ENCODE data around the gene UBC. TPM values are rescaled to one million over a fixed set of nuclear protein-coding genes. Genes with fewer than 3 reads are reported as not detected.

UBC gene
- total and polyA plus RNA-seq, 9 of the 15 experiments (the other 6 are each of a cell fraction or from before 2014, with no cell fraction given), result 533 to 1,153 (median 813) TPM

DNA sequence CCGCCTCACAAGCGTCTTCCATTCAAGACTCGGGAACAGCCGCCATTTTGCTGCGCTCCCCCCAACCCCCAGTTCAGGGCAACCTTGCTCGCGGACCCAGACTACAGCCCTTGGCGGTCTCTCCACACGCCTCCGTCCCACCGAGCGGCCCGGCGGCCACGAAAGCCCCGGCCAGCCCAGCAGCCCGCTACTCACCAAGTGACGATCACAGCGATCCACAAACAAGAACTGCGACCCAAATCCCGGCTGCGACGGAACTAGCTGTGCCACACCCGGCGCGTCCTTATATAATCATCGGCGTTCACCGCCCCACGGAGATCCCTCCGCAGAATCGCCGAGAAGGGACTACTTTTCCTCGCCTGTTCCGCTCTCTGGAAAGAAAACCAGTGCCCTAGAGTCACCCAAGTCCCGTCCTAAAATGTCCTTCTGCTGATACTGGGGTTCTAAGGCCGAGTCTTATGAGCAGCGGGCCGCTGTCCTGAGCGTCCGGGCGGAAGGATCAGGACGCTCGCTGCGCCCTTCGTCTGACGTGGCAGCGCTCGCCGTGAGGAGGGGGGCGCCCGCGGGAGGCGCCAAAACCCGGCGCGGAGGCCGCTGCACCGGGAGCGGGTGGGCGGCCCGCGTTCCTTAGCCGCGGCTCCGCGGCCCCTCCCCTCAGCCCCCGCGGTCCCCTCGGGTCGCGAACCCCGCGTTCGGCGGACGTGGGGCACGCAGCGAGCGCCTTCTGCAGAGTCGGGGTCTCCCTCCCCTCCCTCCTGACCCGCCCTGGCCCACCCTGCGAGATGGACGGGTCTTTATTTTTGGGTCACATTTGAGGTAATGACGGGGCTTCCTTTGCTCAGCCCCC is at the start of gene UBC (continued):
- no peak for TF ChIP-seq KAT2B (IDR thresholded peaks at IDR 0.05; ENCODE audit: low read depth, low read length)
- TF ChIP-seq POLR2AphosphoS5 (IDR thresholded peaks at IDR 0.05; ENCODE audit: control insufficient read depth, insufficient read depth, low read depth, low read length), result peak; percentile 100
- TF ChIP-seq, protein P1, sequence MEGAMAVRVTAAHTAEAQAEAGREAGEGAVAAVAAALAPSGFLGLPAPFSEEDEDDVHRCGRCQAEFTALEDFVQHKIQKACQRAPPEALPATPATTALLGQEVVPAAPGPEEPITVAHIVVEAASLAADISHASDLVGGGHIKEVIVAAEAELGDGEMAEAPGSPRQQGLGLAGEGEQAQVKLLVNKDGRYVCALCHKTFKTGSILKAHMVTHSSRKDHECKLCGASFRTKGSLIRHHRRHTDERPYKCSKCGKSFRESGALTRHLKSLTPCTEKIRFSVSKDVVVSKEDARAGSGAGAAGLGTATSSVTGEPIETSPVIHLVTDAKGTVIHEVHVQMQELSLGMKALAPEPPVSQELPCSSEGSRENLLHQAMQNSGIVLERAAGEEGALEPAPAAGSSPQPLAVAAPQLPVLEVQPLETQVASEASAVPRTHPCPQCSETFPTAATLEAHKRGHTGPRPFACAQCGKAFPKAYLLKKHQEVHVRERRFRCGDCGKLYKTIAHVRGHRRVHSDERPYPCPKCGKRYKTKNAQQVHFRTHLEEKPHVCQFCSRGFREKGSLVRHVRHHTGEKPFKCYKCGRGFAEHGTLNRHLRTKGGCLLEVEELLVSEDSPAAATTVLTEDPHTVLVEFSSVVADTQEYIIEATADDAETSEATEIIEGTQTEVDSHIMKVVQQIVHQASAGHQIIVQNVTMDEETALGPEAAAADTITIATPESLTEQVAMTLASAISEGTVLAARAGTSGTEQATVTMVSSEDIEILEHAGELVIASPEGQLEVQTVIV (CRISPR knock-in tag; IDR thresholded peaks at IDR 0.05; ENCODE audit: borderline replicate concordance), result no peak
- TF ChIP-seq ZNF3 (CRISPR knock-in tag; IDR thresholded peaks at IDR 0.05), result no peak
- peak; percentile 95 for TF ChIP-seq ZNF589 (CRISPR knock-in tag; IDR thresholded peaks at IDR 0.05; ENCODE audit: low read depth)
- TF ChIP-seq, protein P2, sequence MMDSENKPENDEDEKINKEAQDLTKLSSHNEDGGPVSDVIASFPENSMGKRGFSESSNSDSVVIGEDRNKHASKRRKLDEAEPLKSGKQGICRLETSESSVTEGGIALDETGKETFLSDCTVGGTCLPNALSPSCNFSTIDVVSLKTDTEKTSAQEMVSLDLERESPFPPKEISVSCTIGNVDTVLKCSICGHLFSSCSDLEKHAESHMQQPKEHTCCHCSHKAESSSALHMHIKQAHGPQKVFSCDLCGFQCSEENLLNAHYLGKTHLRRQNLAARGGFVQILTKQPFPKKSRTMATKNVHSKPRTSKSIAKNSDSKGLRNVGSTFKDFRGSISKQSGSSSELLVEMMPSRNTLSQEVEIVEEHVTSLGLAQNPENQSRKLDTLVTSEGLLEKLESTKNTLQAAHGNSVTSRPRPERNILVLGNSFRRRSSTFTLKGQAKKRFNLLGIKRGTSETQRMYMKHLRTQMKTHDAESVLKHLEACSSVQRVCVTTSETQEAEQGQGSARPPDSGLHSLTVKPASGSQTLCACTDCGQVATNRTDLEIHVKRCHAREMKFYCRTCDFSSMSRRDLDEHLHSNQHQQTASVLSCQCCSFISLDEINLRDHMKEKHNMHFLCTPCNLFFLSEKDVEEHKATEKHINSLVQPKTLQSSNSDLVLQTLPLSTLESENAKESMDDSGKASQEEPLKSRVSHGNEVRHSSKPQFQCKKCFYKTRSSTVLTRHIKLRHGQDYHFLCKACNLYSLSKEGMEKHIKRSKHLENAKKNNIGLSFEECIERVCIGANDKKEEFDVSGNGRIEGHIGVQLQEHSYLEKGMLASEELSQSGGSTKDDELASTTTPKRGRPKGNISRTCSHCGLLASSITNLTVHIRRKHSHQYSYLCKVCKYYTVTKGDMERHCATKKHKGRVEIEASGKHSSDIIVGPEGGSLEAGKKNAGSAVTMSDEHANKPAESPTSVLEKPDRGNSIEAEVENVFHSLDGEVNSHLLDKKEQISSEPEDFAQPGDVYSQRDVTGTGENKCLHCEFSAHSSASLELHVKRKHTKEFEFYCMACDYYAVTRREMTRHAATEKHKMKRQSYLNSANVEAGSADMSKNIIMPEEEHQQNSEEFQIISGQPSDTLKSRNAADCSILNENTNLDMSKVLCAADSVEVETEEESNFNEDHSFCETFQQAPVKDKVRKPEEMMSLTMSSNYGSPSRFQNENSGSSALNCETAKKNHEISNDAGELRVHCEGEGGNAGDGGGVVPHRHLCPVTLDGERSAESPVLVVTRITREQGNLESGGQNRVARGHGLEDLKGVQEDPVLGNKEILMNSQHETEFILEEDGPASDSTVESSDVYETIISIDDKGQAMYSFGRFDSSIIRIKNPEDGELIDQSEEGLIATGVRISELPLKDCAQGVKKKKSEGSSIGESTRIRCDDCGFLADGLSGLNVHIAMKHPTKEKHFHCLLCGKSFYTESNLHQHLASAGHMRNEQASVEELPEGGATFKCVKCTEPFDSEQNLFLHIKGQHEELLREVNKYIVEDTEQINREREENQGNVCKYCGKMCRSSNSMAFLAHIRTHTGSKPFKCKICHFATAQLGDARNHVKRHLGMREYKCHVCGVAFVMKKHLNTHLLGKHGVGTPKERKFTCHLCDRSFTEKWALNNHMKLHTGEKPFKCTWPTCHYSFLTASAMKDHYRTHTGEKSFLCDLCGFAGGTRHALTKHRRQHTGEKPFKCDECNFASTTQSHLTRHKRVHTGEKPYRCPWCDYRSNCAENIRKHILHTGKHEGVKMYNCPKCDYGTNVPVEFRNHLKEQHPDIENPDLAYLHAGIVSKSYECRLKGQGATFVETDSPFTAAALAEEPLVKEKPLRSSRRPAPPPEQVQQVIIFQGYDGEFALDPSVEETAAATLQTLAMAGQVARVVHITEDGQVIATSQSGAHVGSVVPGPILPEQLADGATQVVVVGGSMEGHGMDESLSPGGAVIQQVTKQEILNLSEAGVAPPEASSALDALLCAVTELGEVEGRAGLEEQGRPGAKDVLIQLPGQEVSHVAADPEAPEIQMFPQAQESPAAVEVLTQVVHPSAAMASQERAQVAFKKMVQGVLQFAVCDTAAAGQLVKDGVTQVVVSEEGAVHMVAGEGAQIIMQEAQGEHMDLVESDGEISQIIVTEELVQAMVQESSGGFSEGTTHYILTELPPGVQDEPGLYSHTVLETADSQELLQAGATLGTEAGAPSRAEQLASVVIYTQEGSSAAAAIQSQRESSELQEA (IDR thresholded peaks at IDR 0.05; ENCODE audit: low read depth), result no peak
- peak; percentile 61; the same call in 1 of the 2 replicates for TF ChIP-seq GABPB2 (CRISPR knock-in tag; conservative IDR thresholded peaks at IDR 0.05)
- peak; percentile 87; the same call in 1 of the 2 replicates for TF ChIP-seq CBX1 (IDR thresholded peaks at IDR 0.05; ENCODE audit: low read depth)
- TF ChIP-seq CBX2 (IDR thresholded peaks at IDR 0.05; ENCODE audit: insufficient read depth, low read length, poor library complexity, severe bottlenecking), result no peak
- TF ChIP-seq, protein P3, sequence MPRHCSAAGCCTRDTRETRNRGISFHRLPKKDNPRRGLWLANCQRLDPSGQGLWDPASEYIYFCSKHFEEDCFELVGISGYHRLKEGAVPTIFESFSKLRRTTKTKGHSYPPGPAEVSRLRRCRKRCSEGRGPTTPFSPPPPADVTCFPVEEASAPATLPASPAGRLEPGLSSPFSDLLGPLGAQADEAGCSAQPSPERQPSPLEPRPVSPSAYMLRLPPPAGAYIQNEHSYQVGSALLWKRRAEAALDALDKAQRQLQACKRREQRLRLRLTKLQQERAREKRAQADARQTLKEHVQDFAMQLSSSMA (CRISPR knock-in tag; IDR thresholded peaks at IDR 0.05), result no peak
- no peak for TF ChIP-seq NFYB (IDR thresholded peaks at IDR 0.05; ENCODE audit: extremely low read depth, insufficient read length)
- peak; percentile 42; the same call in 1 of the 2 replicates for TF ChIP-seq MYBL2 (IDR thresholded peaks at IDR 0.05; ENCODE audit: low read depth)
- TF ChIP-seq MYBL2 (CRISPR knock-in tag; IDR thresholded peaks at IDR 0.05; ENCODE audit: borderline replicate concordance), result no peak

All from K562 (cell line).